Breast epithelium (tissue), 4 donors: Measurements from ENCODE around the gene PLEKHF1. TPM values are rescaled to one million over a fixed set of nuclear protein-coding genes. Genes with fewer than 3 reads are reported as not detected.
A peak's percentile ranks its signal among the peaks of the same experiment; 100 is the strongest.

Experiments used
- DNase-seq, 2 donors: peaks; one replicate each; pipeline ENCODE4 v3.0.0-alpha.2; 2019; ENCODE audit warnings: low spot score in 2 of 2
- H3K27ac ChIP-seq, 2 donors: fragments of 200-600 bp; sonication (generic) in 1 of 2; one replicate each; pipeline ENCODE4 v1.5.1; 2016 to 2019; ENCODE audit warnings: mild to moderate bottlenecking in 1 of 2
- H3K27me3 ChIP-seq, 2 donors: fragments of 200-600 bp; sonication (generic) in 1 of 2; one replicate each; pipeline versions ENCODE4 v1.5.1 to v1.6.0; 2017 to 2019; ENCODE audit warnings: control low read depth in 1 of 2, mild to moderate bottlenecking in 1 of 2
- H3K36me3 ChIP-seq: fragments of 200-600 bp; one replicate; pipeline ENCODE4 v1.5.1; 2019
- H3K4me1 ChIP-seq, 2 donors: fragments of 200-600 bp; sonication (generic); one replicate each; pipeline ENCODE4 v1.5.1; 2016 to 2019; ENCODE audit warnings: control low read depth in 1 of 2
- H3K4me3 ChIP-seq, 3 donors: fragments of 200-600 bp; sonication (generic); 1 replicate in 2 of 3; 2 replicates in 1 of 3; pipeline ENCODE4 v1.5.1; 2016 to 2019; ENCODE audit warnings: mild to moderate bottlenecking in 3 of 3, moderate library complexity in 2 of 3
- H3K9me3 ChIP-seq, 2 donors: fragments of 200-600 bp; sonication (generic) in 1 of 2; one replicate each; pipeline ENCODE4 v1.5.1; 2016 to 2019; ENCODE audit warnings: control low read depth in 1 of 2
- POLR2A ChIP-seq: fragments of 450-650 bp; IDR thresholded peaks from one replicate; pipeline ENCODE4 v1.6.1; 2016; ENCODE audit warnings: antibody characterized with exemption, mild to moderate bottlenecking, moderate library complexity
- POLR2AphosphoS5 ChIP-seq, 3 donors: sonication (generic); formaldehyde crosslinking; IDR thresholded peaks; one replicate each; pipeline ENCODE4 v1.6.1; 2017; ENCODE audit warnings: antibody characterized with exemption in 3 of 3
- intact Hi-C: fragments of 100-400 bp; cut with DNase I; formaldehyde crosslinking; loops from one replicate; pipeline ENCODE4 v1.15.1; 2023; ENCODE audit warnings: low total_unique reads
- total RNA-seq, 3 donors: library from RNA; depleted of rRNA; stranded (reverse); fragments of >200 nt; gene quantifications; one replicate each; pipeline ENCODE4 v1.1.0, GENCODE V29; 2016
- TF ChIP-seq, protein P1 (sequence below), 3 donors: fragments of 450-650 bp; IDR thresholded peaks; one replicate each; pipeline ENCODE4 v1.5.1; 2016 to 2017; ENCODE audit warnings: antibody characterized with exemption in 3 of 3, mild to moderate bottlenecking in 3 of 3, moderate library complexity in 3 of 3

The PLEKHF1 gene
- total RNA-seq, 3 donors from 2014 or later = 29.8 to 71.4 (median 58.7) TPM

DNA sequence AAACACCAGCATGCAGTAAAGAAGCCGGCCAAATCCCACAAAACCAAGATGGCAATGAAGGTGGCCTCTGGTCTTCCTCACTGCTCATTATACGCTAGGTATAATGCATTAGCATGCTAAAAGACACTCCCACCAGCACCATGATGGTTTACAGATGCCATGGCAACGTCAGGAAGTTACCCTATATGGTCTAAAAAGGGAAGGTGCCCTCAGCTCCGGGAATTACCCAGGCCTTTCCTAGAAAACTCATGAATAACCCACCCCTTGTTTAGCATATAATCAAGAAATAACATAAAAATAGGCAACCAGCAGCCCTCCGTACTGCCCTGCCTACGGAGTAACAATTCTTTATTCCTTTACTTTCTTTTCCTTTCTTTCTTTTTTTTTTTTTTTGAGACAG lies 21.1 kb upstream of the PLEKHF1 start:
- peak in 1 of 2 donors; percentile 17 for DNase-seq
- no peak overlapping the region for H3K4me3 ChIP-seq
- no peaks in the 10 kb centered on the region for H3K9me3 ChIP-seq
- intact Hi-C loops = no loop called here
- TF ChIP-seq POLR2AphosphoS5 (IDR thresholded peaks at IDR 0.05) = no peak
- no peak for TF ChIP-seq POLR2A
- TF ChIP-seq, protein P1, sequence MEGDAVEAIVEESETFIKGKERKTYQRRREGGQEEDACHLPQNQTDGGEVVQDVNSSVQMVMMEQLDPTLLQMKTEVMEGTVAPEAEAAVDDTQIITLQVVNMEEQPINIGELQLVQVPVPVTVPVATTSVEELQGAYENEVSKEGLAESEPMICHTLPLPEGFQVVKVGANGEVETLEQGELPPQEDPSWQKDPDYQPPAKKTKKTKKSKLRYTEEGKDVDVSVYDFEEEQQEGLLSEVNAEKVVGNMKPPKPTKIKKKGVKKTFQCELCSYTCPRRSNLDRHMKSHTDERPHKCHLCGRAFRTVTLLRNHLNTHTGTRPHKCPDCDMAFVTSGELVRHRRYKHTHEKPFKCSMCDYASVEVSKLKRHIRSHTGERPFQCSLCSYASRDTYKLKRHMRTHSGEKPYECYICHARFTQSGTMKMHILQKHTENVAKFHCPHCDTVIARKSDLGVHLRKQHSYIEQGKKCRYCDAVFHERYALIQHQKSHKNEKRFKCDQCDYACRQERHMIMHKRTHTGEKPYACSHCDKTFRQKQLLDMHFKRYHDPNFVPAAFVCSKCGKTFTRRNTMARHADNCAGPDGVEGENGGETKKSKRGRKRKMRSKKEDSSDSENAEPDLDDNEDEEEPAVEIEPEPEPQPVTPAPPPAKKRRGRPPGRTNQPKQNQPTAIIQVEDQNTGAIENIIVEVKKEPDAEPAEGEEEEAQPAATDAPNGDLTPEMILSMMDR (IDR thresholded peaks at IDR 0.05) = no peak
- no peaks in the 10 kb centered on the region for H3K27me3 ChIP-seq
- peaks cover 0 to 12% of the 10 kb centered on the region in 2 donors for H3K4me1 ChIP-seq
- no peaks in the 10 kb centered on the region for H3K36me3 ChIP-seq
- H3K27ac ChIP-seq = no peak overlapping the region

DNA sequence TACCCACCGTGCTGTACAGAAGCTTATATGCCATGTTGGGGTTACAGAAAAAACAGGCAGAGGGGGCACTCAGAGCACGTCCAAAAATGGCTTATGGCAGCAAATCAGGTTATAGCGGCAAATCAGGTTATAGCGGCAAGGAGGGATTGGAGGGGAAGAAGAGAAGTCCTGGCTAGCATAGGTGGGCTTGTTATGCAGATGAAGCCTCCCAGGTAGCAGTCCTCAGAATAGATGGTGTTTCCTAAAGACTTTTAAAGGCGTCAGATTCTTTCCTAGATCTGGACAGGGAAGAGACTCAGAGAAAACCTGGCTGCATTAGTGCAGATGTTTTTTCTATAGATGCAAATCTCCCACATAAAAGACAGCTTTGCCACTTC lies 19.8 kb upstream of the PLEKHF1 start:
- intact Hi-C loops = no loop called here
- DNase-seq = no peak

DNA sequence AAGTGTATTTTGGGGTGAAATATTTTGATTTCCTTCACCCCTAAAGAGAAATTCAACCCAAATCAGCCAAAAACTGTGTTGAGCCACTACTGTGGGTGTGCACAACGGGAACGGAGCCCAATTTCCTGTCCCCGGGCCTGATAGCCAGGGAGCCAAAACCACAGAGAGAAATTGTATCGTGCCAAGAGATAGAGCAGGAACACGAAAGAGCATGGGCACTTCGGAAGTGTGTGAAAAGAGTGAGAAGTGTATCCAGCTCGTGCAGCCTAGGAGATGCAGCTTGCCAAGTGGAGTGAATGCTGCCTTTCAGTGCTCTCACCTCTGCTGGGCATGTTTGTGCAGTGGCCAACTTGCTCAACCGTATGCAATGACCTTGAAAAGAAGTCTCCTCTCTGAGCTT lies 19.4 kb upstream of the PLEKHF1 start:
- Histone ChIP-seq H3K36me3 (no peaks in the 10 kb centered on the region), H3K9me3 (no peaks in the 10 kb centered on the region), H3K4me3 (no peak overlapping the region), H3K4me1 (peaks cover 0 to 12% of the 10 kb centered on the region in 2 donors), H3K27me3 (no peaks in the 10 kb centered on the region), H3K27ac (no peak overlapping the region)
- intact Hi-C loops = no loop called here
- TF ChIP-seq POLR2A (no peak), POLR2AphosphoS5 (IDR thresholded peaks at IDR 0.05) (peak in 1 of 3 donors; percentile 14)
- TF ChIP-seq, protein P1 (IDR thresholded peaks at IDR 0.05) = no peak
- peak in 1 of 2 donors; percentile 33 for DNase-seq

More for the DNA sequence above, 19.8 kb upstream of the PLEKHF1 start:
- no peak overlapping the region for H3K4me3 ChIP-seq
- H3K36me3 ChIP-seq = no peaks in the 10 kb centered on the region
- H3K27ac ChIP-seq = no peak overlapping the region
- H3K4me1 ChIP-seq = peaks cover 0 to 12% of the 10 kb centered on the region in 2 donors
- H3K9me3 ChIP-seq = no peaks in the 10 kb centered on the region
- TF ChIP-seq, protein P1 (IDR thresholded peaks at IDR 0.05) = no peak
- no peak for TF ChIP-seq POLR2AphosphoS5 (IDR thresholded peaks at IDR 0.05)
- no peak for TF ChIP-seq POLR2A
- no peaks in the 10 kb centered on the region for H3K27me3 ChIP-seq

DNA sequence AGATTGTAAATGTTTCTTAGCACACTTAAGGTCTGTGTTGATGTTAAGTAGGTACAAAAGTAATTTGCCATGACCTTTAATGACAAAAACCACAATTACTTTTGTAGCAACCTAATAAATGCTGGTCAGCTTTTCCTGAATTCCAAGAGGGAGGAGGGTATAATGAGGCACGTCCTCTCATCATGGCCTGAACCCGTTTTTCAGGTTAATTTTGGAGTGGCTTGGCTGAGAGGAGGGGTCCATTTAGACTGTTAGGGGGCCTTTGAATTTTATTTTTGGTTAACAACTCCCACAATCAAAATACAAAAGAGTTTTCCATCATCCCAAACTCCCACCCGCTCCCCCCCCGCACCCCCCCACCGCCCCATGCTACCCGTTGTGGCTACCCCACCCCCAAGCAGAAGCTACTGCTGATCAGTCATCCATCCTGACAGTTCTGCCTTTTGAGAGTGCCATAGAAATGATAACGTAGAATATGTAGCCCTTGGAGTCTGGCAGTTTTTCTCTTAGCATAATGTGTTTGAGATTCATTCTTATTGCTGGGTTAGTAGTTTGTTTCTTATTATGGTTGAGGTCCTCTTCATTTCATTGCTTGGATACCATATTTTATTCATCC lies 14.4 kb upstream of the PLEKHF1 start:
- Histone ChIP-seq H3K4me1 (peaks cover 0 to 3% of the 10 kb centered on the region in 2 donors), H3K36me3 (no peaks in the 10 kb centered on the region), H3K27ac (no peak overlapping the region), H3K9me3 (no peaks in the 10 kb centered on the region), H3K27me3 (no peaks in the 10 kb centered on the region), H3K4me3 (no peak overlapping the region)
- no peak for TF ChIP-seq POLR2AphosphoS5 (IDR thresholded peaks at IDR 0.05)
- intact Hi-C loops = no loop called here
- peak in 1 of 2 donors; percentile 7 for DNase-seq

DNA sequence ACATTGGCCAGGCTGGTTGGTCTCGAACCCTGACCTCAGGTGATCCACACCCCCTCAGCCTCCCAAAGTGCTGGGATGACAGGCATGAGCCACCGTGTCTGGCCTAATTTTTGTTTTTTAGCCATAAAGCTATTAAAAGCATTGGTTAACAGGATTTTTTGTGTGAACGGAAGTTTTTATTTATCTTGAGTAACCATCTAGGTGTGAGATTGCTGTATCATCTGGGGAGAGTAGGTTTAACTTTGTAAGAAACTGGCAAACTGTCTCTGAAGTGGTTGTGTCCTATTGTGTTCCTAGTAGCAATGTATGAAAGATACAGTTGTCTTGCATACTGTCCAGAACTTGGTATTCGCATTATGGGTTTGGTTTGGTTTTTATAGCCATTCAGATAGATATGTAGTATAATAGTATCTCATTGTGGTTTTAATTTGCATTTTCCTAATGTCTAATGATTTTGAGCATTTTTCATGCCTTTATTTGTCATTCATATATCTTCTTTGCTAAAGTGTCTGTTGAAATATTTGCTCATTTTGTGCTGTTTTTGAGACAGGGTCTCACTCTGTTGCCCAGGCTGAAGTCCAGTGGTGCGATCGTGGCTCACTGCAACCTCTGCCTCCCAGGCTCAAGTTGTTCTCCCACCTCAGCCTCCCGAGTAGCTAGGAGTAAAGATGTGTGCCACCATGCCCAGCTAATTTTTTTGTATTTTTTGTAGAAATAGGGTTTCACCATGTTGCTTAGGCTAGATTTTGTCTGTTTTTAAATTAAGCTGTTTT lies 13.5 kb upstream of the PLEKHF1 start:
- Histone ChIP-seq H3K9me3 (no peaks in the 10 kb centered on the region), H3K4me1 (no peaks in the 10 kb centered on the region), H3K4me3 (no peak overlapping the region), H3K27me3 (no peaks in the 10 kb centered on the region), H3K27ac (no peak overlapping the region), H3K36me3 (no peaks in the 10 kb centered on the region)
- intact Hi-C loops = no loop called here
- TF ChIP-seq, protein P1 (IDR thresholded peaks at IDR 0.05) = no peak
- TF ChIP-seq POLR2A (no peak), POLR2AphosphoS5 (IDR thresholded peaks at IDR 0.05) (no peak)
- no peak for DNase-seq
